ENCODE data around the gene PTPN21. TPM values are rescaled to one million over a fixed set of nuclear protein-coding genes. Genes with fewer than 3 reads are reported as not detected.

Gene PTPN21
- polyA plus RNA-seq, 2 of the 4 experiments (the other 2 are of a cell fraction), result 6.5 to 8.3 TPM

- no peaks in the 10 kb centered on the region for H3K4me1 ChIP-seq
- POLR2A ChIA-PET, result no interaction called here
- H3K27ac ChIP-seq, result no peak overlapping the region
- no peak overlapping the region for H3K4me3 ChIP-seq
- WGBS (ENCODE audit: missing lambda C conversion rate), result 80% methylated on average over 7 of the region's 7 CpGs
- no peak for DNase-seq (ENCODE audit: low read depth in 1 of 2, low spot score in 1 of 2)
- no peaks in the 10 kb centered on the region for H3K9me3 ChIP-seq
- TF ChIP-seq BHLHE40 (IDR thresholded peaks at IDR 0.05; ENCODE audit: low read depth, low read length), result no peak
- CTCF ChIA-PET, result interaction anchor here (1.6 kb wide), 1 partner anchor 287 kb away, joined by 4 read pairs; no protein-coding TSS in a partner anchor
- no peak overlapping the region for H3K4me2 ChIP-seq
- no peak for FAIRE-seq
- no peak for ATAC-seq
Measured at GRCh38 chr14:88476214-88476774, 78.5 kb downstream of the PTPN21 start.

DNA sequence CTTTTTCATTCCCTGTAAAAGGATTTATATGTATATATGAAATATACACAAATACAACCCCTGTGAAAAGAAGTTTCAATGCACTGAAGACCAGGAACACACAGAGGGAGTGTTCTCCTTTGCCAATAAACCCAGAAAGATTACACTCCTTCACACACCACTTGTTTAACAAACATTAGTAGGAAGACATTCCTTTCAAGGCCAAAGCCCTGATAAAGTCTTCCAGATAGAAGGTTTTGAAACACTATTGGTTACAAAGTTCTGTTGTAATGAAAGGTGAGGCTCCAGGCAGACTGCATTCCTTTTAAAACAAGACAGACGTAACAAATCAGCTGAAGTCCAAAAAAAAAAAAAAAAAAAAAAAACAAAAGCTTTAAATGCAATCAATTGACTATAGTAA is 81.0 kb downstream of the PTPN21 start:
- DNase-seq (ENCODE audit: low read depth in 1 of 2, low spot score in 1 of 2), result no peak
- FAIRE-seq, result no peak
- no peak overlapping the region for H3K27ac ChIP-seq
- CTCF ChIA-PET, result no interaction called here
- POLR2A ChIA-PET, result no interaction called here
- TF ChIP-seq GATA3 (IDR thresholded peaks at IDR 0.05; ENCODE audit: borderline replicate concordance) (no peak), HOXB5 (CRISPR knock-in tag; IDR thresholded peaks at IDR 0.05) (no peak), JUN (IDR thresholded peaks at IDR 0.05) (no peak), TP53 (CRISPR knock-in tag; IDR thresholded peaks at IDR 0.05) (no peak), KDM1A (IDR thresholded peaks at IDR 0.05; ENCODE audit: low read depth) (no peak)
- TF ChIP-seq, protein P1, sequence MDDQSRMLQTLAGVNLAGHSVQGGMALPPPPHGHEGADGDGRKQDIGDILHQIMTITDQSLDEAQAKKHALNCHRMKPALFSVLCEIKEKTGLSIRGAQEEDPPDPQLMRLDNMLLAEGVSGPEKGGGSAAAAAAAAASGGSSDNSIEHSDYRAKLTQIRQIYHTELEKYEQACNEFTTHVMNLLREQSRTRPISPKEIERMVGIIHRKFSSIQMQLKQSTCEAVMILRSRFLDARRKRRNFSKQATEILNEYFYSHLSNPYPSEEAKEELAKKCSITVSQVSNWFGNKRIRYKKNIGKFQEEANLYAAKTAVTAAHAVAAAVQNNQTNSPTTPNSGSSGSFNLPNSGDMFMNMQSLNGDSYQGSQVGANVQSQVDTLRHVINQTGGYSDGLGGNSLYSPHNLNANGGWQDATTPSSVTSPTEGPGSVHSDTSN (IDR thresholded peaks at IDR 0.05), result no peak
- TF ChIP-seq, protein P2, sequence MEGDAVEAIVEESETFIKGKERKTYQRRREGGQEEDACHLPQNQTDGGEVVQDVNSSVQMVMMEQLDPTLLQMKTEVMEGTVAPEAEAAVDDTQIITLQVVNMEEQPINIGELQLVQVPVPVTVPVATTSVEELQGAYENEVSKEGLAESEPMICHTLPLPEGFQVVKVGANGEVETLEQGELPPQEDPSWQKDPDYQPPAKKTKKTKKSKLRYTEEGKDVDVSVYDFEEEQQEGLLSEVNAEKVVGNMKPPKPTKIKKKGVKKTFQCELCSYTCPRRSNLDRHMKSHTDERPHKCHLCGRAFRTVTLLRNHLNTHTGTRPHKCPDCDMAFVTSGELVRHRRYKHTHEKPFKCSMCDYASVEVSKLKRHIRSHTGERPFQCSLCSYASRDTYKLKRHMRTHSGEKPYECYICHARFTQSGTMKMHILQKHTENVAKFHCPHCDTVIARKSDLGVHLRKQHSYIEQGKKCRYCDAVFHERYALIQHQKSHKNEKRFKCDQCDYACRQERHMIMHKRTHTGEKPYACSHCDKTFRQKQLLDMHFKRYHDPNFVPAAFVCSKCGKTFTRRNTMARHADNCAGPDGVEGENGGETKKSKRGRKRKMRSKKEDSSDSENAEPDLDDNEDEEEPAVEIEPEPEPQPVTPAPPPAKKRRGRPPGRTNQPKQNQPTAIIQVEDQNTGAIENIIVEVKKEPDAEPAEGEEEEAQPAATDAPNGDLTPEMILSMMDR (IDR thresholded peaks at IDR 0.05), result no peak
- WGBS (ENCODE audit: missing lambda C conversion rate), result 88% methylated on average over 1 of the region's 1 CpG
- H3K4me1 ChIP-seq, result peaks cover under 1% of the 10 kb centered on the region; the same call in 2 of the 3 replicates
- H3K9me3 ChIP-seq, result no peaks in the 10 kb centered on the region
- ATAC-seq, result no peak
- no peak overlapping the region for H3K4me2 ChIP-seq
- no peak overlapping the region for H3K4me3 ChIP-seq

DNA sequence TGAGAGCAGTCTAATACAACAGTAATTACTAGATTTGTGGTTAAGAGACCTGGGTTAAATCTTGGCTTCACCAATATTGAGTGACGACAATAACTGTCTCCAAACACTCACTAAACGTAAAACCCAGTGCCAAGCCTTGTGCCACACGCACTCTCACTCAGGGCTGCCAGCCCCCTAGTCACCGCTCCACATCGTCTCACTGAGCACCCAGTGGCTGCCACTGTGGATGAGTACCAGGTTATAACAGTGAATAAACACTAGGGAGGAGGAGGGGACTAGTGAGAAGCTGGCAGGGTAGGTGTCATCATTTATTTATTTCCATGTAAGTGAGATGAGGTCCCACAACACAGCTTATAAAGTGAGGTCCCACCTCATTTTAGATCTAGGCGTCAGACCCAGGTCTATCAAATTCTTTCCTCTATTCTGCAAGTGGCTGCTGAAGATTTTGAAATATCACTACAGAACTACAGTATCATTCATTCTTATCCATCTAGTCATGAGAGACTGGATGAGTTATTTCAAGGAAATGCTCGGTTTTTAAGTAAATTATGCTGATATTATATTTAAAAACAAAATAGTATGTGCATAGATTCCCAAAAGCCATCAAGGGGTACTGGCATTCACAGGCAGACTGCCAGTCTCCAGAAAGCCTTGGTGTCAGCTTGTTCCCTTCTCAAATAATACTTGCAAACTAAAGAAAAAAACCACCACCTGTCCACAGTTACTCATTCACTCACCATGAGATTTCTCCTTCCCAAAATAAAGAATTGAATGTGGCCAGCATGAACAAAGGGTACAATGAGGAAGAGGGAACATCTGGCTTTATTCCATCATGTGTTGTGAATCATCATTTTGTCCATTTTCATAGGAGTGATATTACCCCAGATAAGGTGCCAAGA is 84.0 kb downstream of the PTPN21 start:
- Histone ChIP-seq H3K4me3 (no peak overlapping the region), H3K4me2 (no peak overlapping the region), H3K4me1 (peaks cover 9% of the 10 kb centered on the region), H3K9me3 (no peaks in the 10 kb centered on the region), H3K27ac (no peak overlapping the region)
- DNase-seq (ENCODE audit: low read depth in 1 of 2, low spot score in 1 of 2) (no peak), FAIRE-seq (no peak), ATAC-seq (no peak)
- WGBS (ENCODE audit: missing lambda C conversion rate), result 86% methylated on average over 7 of the region's 7 CpGs
- no peak for TF ChIP-seq SMC3 (IDR thresholded peaks at IDR 0.05)
- no peak for TF ChIP-seq RNF2 (IDR thresholded peaks at IDR 0.05; ENCODE audit: borderline replicate concordance, low read depth)
- TF ChIP-seq KDM1A (IDR thresholded peaks at IDR 0.05; ENCODE audit: low read depth), result no peak
- TF ChIP-seq RAD21 (conservative IDR thresholded peaks at IDR 0.05 in 1 of 2, IDR thresholded peaks at IDR 0.05 in 1 of 2), result no peak
- no peak for TF ChIP-seq HOXA7 (CRISPR knock-in tag; IDR thresholded peaks at IDR 0.05)
- TF ChIP-seq, protein P1 (IDR thresholded peaks at IDR 0.05), result no peak
- no peak for TF ChIP-seq ELK1 (IDR thresholded peaks at IDR 0.05; ENCODE audit: low read depth, low read length)
- TF ChIP-seq MAFK (IDR thresholded peaks at IDR 0.05; ENCODE audit: partially characterized antibody), result no peak
- no peak for TF ChIP-seq RARB (CRISPR knock-in tag; IDR thresholded peaks at IDR 0.05)
- TF ChIP-seq CBX2 (IDR thresholded peaks at IDR 0.05; ENCODE audit: borderline replicate concordance, low read depth), result no peak
- TF ChIP-seq, protein P3, sequence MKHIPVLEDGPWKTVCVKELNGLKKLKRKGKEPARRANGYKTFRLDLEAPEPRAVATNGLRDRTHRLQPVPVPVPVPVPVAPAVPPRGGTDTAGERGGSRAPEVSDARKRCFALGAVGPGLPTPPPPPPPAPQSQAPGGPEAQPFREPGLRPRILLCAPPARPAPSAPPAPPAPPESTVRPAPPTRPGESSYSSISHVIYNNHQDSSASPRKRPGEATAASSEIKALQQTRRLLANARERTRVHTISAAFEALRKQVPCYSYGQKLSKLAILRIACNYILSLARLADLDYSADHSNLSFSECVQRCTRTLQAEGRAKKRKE (CRISPR knock-in tag; IDR thresholded peaks at IDR 0.05; ENCODE audit: low read depth), result no peak
- TF ChIP-seq HES2 (IDR thresholded peaks at IDR 0.05), result no peak
- TF ChIP-seq NFE2L2 (conservative IDR thresholded peaks at IDR 0.05; ENCODE audit: low read length), result no peak
- no peak for TF ChIP-seq FOSL2 (IDR thresholded peaks at IDR 0.05)
- TF ChIP-seq FOSL2 (CRISPR knock-in tag; IDR thresholded peaks at IDR 0.05), result no peak
- ChIA-PET POLR2A (no interaction called here), CTCF (interaction anchor here (1.1 kb wide), 1 partner anchor 14 kb away, joined by 3 read pairs; no protein-coding TSS in a partner anchor)
